Astrocyte (in vitro differentiated cells and primary cell): ENCODE measurements around the gene WAS.

Experiments
- CTCF ChIP-seq: IDR thresholded peaks from 2 replicates; pipeline ENCODE4 v1.5.1; 2011; ENCODE audit warnings: low read depth, mild to moderate bottlenecking, inconsistent platforms, low read length, moderate library complexity; ENCODE audit not compliant: insufficient read depth
- EZH2 ChIP-seq: IDR thresholded peaks from 2 replicates; pipeline ENCODE4 v1.6.1; 2012; ENCODE audit warnings: mild to moderate bottlenecking, low read length, inconsistent platforms; ENCODE audit not compliant: insufficient read depth

- no peak for TF ChIP-seq CTCF
- TF ChIP-seq EZH2: no peak
These were observed 17.6 kb upstream of the WAS start for GRCh38 chrX:48665991-48666390.
